HCT116 (cell line): ENCODE results near the gene HSD3B2. TPM values are rescaled to one million over a fixed set of nuclear protein-coding genes. Genes with fewer than 3 reads are reported as not detected.

Source experiments
- ATAC-seq: fragments of 200-7000 bp; cut with Tn5 transposase; 2 replicates; pipeline ENCODE4 v1.9.1; 2020; ENCODE audit warnings: mild to moderate bottlenecking, moderate library complexity
- BruUV-seq: library from RNA; stranded (reverse); fragments of 400-500 nt; replicated peaks from 2 replicates; lab custom pipeline; 2021; lab: Mats Ljungman, UMichigan
- CTCF ChIA-PET: fragments of 300-600 bp; sonication (Branson Sonifier 250); formaldehyde crosslinking; loops from one replicate; lab custom pipeline; 2021; ENCODE audit warnings: antibody characterized with exemption; lab: Charles Lee
- POLR2A ChIA-PET: fragments of 300-600, 350-600 bp; sonication (Branson Sonifier 250); formaldehyde crosslinking; loops from one replicate; lab custom pipeline; 2021; ENCODE audit warnings: antibody characterized with exemption; lab: Charles Lee
- RAD21 ChIA-PET, 2 experiments: fragments of 300-600 bp; sonication (Branson Sonifier 250); formaldehyde crosslinking; loops; one replicate each; lab custom pipeline; 2023; ENCODE audit warnings: low total read pairs in 2 of 2; ENCODE audit not compliant: uncharacterized antibody in 2 of 2, unreplicated experiment in 2 of 2, low non-redundant PET in 1 of 2; lab: Charles Lee
- DNase-seq: peaks from one replicate; pipeline ENCODE4 v3.0.0-alpha.2; 2010; ENCODE audit warnings: low read depth, low spot score
- H2AFZ ChIP-seq: fragments of 200-600 bp; shearing (Covaris generic), sonication (generic); 2 replicates; pipeline ENCODE4 v1.6.1; 2017; ENCODE audit warnings: low read depth, mixed run types, mixed read lengths, antibody characterized with exemption, low read length; ENCODE audit not compliant: poor library complexity, severe bottlenecking
- H3K27ac ChIP-seq: 2 replicates; pipeline ENCODE4 v1.5.1; 2012; ENCODE audit warnings: low read depth, low read length
- H3K27me3 ChIP-seq: fragments of 200-600 bp; sonication (generic); 2 replicates; pipeline ENCODE4 v1.6.1; 2016; ENCODE audit warnings: mixed run types, low read length, mixed read lengths; ENCODE audit not compliant: insufficient read depth
- H3K36me3 ChIP-seq, 2 experiments: fragments of 200-500 bp in 1 of 2; fragments of 200-600 bp in 1 of 2; sonication (Bioruptor generic) in 1 of 2; sonication (generic) in 1 of 2; 2 replicates each; pipeline versions ENCODE4 v1.5.1 to v1.6.1; 2014 to 2016; ENCODE audit warnings: low read length in 2 of 2, inconsistent platforms in 1 of 2, mixed read lengths in 1 of 2, mixed run types in 1 of 2; ENCODE audit not compliant: insufficient read depth in 2 of 2, control insufficient read depth in 1 of 2
- H3K4me1 ChIP-seq, 2 experiments: fragments of 200-600 bp in 1 of 2; sonication (generic) in 1 of 2; 2 replicates each; pipeline versions ENCODE4 v1.5.1 to v1.6.1; 2012 to 2017; ENCODE audit warnings: low read length in 2 of 2, inconsistent platforms in 1 of 2, mild to moderate bottlenecking in 1 of 2, mixed read lengths in 1 of 2, mixed run types in 1 of 2, moderate library complexity in 1 of 2; ENCODE audit not compliant: insufficient read depth in 2 of 2, control insufficient read depth in 1 of 2
- H3K4me2 ChIP-seq: fragments of 200-600 bp; sonication (generic); 2 replicates; pipeline ENCODE4 v1.6.1; 2017; ENCODE audit warnings: mixed run types, low read length, mixed read lengths
- H3K4me3 ChIP-seq, 2 experiments: fragments of 200-600 bp in 1 of 2; sonication (generic) in 1 of 2; replicated peaks in 1 of 2; 2 replicates each; pipeline ENCODE4 v1.5.1; 2011 to 2016; ENCODE audit warnings: low read length in 2 of 2, control low read depth in 1 of 2, low read depth in 1 of 2, mild to moderate bottlenecking in 1 of 2, mixed read lengths in 1 of 2, mixed run types in 1 of 2
- H3K79me2 ChIP-seq: fragments of 200-600 bp; sonication (generic); 2 replicates; pipeline ENCODE4 v1.6.1; 2017; ENCODE audit warnings: mild to moderate bottlenecking, mixed run types, low read length, moderate library complexity, mixed read lengths; ENCODE audit not compliant: insufficient read depth
- H3K9ac ChIP-seq: fragments of 200-600 bp; sonication (generic); 2 replicates; pipeline ENCODE4 v1.6.1; 2016; ENCODE audit warnings: low read length, mixed read lengths
- H3K9me2 ChIP-seq: fragments of 200-600 bp; sonication (generic), shearing (Covaris generic); 2 replicates; pipeline ENCODE4 v1.6.1; 2017; ENCODE audit warnings: mixed run types, mild to moderate bottlenecking, moderate library complexity; ENCODE audit not compliant: insufficient read depth
- H3K9me3 ChIP-seq, 2 experiments: fragments of 200-500 bp in 1 of 2; fragments of 200-600 bp in 1 of 2; sonication (Bioruptor generic) in 1 of 2; sonication (generic) in 1 of 2; 2 replicates each; pipeline ENCODE4 v1.6.1; 2014 to 2017; ENCODE audit warnings: low read length in 2 of 2, mixed read lengths in 2 of 2, inconsistent platforms in 1 of 2, low read depth in 1 of 2, mild to moderate bottlenecking in 1 of 2, mixed run types in 1 of 2, moderate library complexity in 1 of 2; ENCODE audit not compliant: control insufficient read depth in 1 of 2, insufficient read depth in 1 of 2
- H4K20me1 ChIP-seq: fragments of 200-600 bp; sonication (generic), shearing (Covaris generic); 2 replicates; pipeline ENCODE4 v1.6.1; 2017; ENCODE audit warnings: mixed run types, mild to moderate bottlenecking, moderate library complexity; ENCODE audit not compliant: insufficient read depth
- CEBPB ChIP-seq: IDR thresholded peaks from 2 replicates; pipeline ENCODE4 v1.6.1; 2012; ENCODE audit warnings: low read depth
- CTCF ChIP-seq, 3 experiments: fragments of 200-600 bp in 1 of 3; sonication (generic) in 1 of 3; IDR thresholded peaks in 2 of 3; conservative IDR thresholded peaks in 1 of 3; 2 replicates each; pipeline ENCODE4 v1.5.1; 2012 to 2017; ENCODE audit warnings: low read depth in 2 of 3, low read length in 2 of 3, antibody characterized with exemption in 1 of 3, borderline replicate concordance in 1 of 3, control low read depth in 1 of 3, mild to moderate bottlenecking in 1 of 3, mixed read lengths in 1 of 3, mixed run types in 1 of 3, moderate library complexity in 1 of 3; ENCODE audit not compliant: insufficient read depth in 1 of 3
- EGR1 ChIP-seq: IDR thresholded peaks from 2 replicates; pipeline ENCODE4 v1.6.1; 2012; ENCODE audit warnings: low read depth
- FOSL1 ChIP-seq: IDR thresholded peaks from 2 replicates; pipeline ENCODE4 v1.6.1; 2012; ENCODE audit warnings: low read depth
- JUND ChIP-seq: IDR thresholded peaks from 2 replicates; pipeline ENCODE4 v1.6.1; 2012
- MAX ChIP-seq: IDR thresholded peaks from 2 replicates; pipeline ENCODE4 v1.6.1; 2012
- POLR2AphosphoS5 ChIP-seq: IDR thresholded peaks from 2 replicates; pipeline ENCODE4 v1.6.1; 2011; ENCODE audit warnings: mild to moderate bottlenecking, low read depth, low read length, moderate library complexity
- RAD21 ChIP-seq: IDR thresholded peaks from 2 replicates; pipeline ENCODE4 v1.6.1; 2012; ENCODE audit warnings: low read depth, mild to moderate bottlenecking
- REST ChIP-seq: IDR thresholded peaks from 2 replicates; pipeline ENCODE4 v1.6.1; 2012; ENCODE audit warnings: low read depth
- SIN3A ChIP-seq: IDR thresholded peaks from 2 replicates; pipeline ENCODE4 v1.6.1; 2012; ENCODE audit warnings: low read depth
- SP1 ChIP-seq: IDR thresholded peaks from 2 replicates; pipeline ENCODE4 v1.6.1; 2012; ENCODE audit warnings: low read depth
- TCF7L2 ChIP-seq: IDR thresholded peaks from 2 replicates; pipeline ENCODE4 v1.7.0; 2011; ENCODE audit warnings: borderline replicate concordance, inconsistent platforms; ENCODE audit not compliant: insufficient read depth, insufficient read length; ENCODE audit errors: extremely low read depth
- YY1 ChIP-seq: IDR thresholded peaks from 2 replicates; pipeline ENCODE4 v1.6.1; 2011; ENCODE audit warnings: low read length, low read depth, moderate library complexity, mild to moderate bottlenecking; ENCODE audit not compliant: insufficient replicate concordance; ENCODE audit errors: extremely low read depth
- ZBTB33 ChIP-seq: IDR thresholded peaks from 2 replicates; pipeline ENCODE4 v1.6.1; 2011; ENCODE audit warnings: mild to moderate bottlenecking, low read length, moderate library complexity; ENCODE audit not compliant: insufficient replicate concordance; ENCODE audit errors: extremely low read depth
- ZFX ChIP-seq: fragments of 450-650 bp; IDR thresholded peaks from 2 replicates; pipeline ENCODE4 v1.6.1; 2017
- intact Hi-C: fragments of 100-400 bp; cut with micrococcal nuclease; formaldehyde crosslinking; loops from 2 replicates; pipeline ENCODE4 v1.10.0; 2022
- total RNA-seq: library from RNA; stranded (reverse); gene quantifications from one replicate; pipeline ENCODE4 v1.2.1, GENCODE V29; 2021; ENCODE audit not compliant: unreplicated experiment

The HSD3B2 gene
- total RNA-seq, 1 experiment from 2014 or later, result 1.4 TPM

GRCh38 chr1:119442756-119443155 is 27.8 kb downstream of the HSD3B2 start:
- Histone ChIP-seq H3K9me3 (no peaks in the 10 kb centered on the region), H3K4me2 (no peak overlapping the region), H4K20me1 (no peaks in the 10 kb centered on the region), H2AFZ (no peak overlapping the region), H3K79me2 (no peaks in the 10 kb centered on the region), H3K9ac (no peak overlapping the region), H3K4me1 (no peaks in the 10 kb centered on the region), H3K4me3 (no peak overlapping the region), H3K36me3 (no peaks in the 10 kb centered on the region), H3K9me2 (no peaks in the 10 kb centered on the region), H3K27ac (no peak overlapping the region), H3K27me3 (peaks cover 45% of the 10 kb centered on the region)
- intact Hi-C loops, result no loop called here
- DNase-seq, result no peak
- POLR2A ChIA-PET, result no interaction called here
- ATAC-seq, result no peak
- RAD21 ChIA-PET, result no interaction called here
- TF ChIP-seq TCF7L2 (no peak), JUND (no peak), POLR2AphosphoS5 (no peak), CEBPB (no peak), REST (no peak), MAX (no peak), ZBTB33 (no peak), YY1 (no peak), FOSL1 (no peak), SIN3A (no peak), ZFX (no peak), RAD21 (no peak), CTCF (IDR thresholded peaks at IDR 0.05 in 2 of 3, conservative IDR thresholded peaks at IDR 0.05 in 1 of 3; ENCODE audit: borderline replicate concordance in 1 of 3, insufficient read depth in 1 of 3, low read depth in 2 of 3, low read length in 2 of 3) (no peak), EGR1 (no peak), SP1 (no peak)
- no TSS peak for BruUV-seq
- CTCF ChIA-PET, result no interaction called here
